BJ (cell line): Measurements from ENCODE around the gene TYMS. TPM values are rescaled to one million over a fixed set of nuclear protein-coding genes. Genes with fewer than 3 reads are reported as not detected.

Experiments
- CTCF ChIA-PET: fragments of 350-600 bp; formaldehyde crosslinking; extraction: SDS; loops from one replicate; lab custom pipeline; 2021; ENCODE audit warnings: antibody characterized with exemption, inconsistent platforms; lab: Yijun Ruan, JAX
- POLR2A ChIA-PET: fragments of 300-600 bp; sonication (Branson Sonifier 250); formaldehyde crosslinking; extraction: SDS; loops from one replicate; lab custom pipeline; 2021; ENCODE audit warnings: antibody characterized with exemption; lab: Charles Lee
- DNase-seq: peaks from one replicate; pipeline ENCODE4 v3.0.0-alpha.2; 2011; ENCODE audit warnings: low read depth
- H3K27me3 ChIP-seq: 2 replicates; pipeline ENCODE4 v1.6.0; 2011; ENCODE audit warnings: low read length; ENCODE audit not compliant: control insufficient read depth, insufficient read depth
- H3K36me3 ChIP-seq: 2 replicates; pipeline ENCODE4 v1.5.1; 2011; ENCODE audit warnings: low read length; ENCODE audit not compliant: control insufficient read depth, insufficient read depth
- H3K4me3 ChIP-seq: 2 replicates; pipeline ENCODE4 v1.5.1; 2011; ENCODE audit warnings: low read depth, mild to moderate bottlenecking, control low read depth, low read length
- polyA plus RNA-seq: library from polyadenylated mRNA; depleted of rRNA; stranded (reverse); fragments of >200 nt; gene quantifications from 2 replicates; pipeline ENCODE4 v1.2.3, GENCODE V29; 2011
- TF ChIP-seq, protein P1 (sequence below): IDR thresholded peaks from 2 replicates; pipeline ENCODE4 v1.5.1; 2011; ENCODE audit warnings: low read depth, mild to moderate bottlenecking, control low read depth, inconsistent platforms, low read length, moderate library complexity; ENCODE audit not compliant: insufficient read depth

Gene TYMS
- polyA plus RNA-seq, 1 experiment = 146 TPM

DNA sequence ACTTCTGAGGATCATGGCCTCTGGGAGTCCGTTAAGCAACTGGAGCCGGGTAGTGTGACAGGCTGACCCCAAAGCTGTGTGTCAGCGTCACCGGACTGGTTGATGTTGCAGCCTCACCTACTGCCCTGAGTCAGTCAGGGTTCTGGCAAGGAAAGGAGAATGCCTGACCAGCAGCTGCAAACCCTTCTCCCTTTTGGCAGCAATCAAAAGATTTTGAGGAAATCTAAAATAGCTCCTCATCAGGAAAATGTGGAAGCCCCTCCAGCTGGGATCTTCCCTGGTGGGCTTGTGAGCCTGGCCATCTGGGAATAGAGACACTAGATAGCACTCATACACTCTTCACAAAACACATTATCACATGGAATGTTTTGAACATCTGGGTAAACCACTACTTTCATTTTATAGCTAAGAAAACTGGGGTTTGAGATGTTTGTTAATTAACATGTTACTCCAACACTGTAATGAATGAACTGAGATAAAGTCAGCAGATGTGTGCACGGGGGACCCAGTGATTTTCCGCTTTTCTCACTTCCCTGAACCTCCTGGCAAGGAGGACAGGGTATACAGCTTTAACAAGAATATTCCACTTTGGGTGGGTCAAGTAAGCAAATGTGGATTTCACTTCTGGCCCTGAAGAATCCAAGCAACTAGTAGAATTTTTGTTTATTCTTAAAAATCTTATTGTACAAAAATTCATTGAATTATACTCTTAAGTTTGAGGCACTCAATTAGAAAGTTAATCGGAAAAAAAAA lies 36.0 kb upstream of the TYMS start:
- Histone ChIP-seq H3K4me3 (no peak overlapping the region), H3K27me3 (no peaks in the 10 kb centered on the region; the same call in none of the 2 replicates), H3K36me3 (no peaks in the 10 kb centered on the region)
- CTCF ChIA-PET = interaction anchor here (1.0 to 6.0 kb wide), 5 partner anchors 8 to 328 kb away, joined by 3 to 65 read pairs (median 7); no protein-coding TSS in a partner anchor
- POLR2A ChIA-PET = no interaction called here
- no peak for DNase-seq
- TF ChIP-seq, protein P1, sequence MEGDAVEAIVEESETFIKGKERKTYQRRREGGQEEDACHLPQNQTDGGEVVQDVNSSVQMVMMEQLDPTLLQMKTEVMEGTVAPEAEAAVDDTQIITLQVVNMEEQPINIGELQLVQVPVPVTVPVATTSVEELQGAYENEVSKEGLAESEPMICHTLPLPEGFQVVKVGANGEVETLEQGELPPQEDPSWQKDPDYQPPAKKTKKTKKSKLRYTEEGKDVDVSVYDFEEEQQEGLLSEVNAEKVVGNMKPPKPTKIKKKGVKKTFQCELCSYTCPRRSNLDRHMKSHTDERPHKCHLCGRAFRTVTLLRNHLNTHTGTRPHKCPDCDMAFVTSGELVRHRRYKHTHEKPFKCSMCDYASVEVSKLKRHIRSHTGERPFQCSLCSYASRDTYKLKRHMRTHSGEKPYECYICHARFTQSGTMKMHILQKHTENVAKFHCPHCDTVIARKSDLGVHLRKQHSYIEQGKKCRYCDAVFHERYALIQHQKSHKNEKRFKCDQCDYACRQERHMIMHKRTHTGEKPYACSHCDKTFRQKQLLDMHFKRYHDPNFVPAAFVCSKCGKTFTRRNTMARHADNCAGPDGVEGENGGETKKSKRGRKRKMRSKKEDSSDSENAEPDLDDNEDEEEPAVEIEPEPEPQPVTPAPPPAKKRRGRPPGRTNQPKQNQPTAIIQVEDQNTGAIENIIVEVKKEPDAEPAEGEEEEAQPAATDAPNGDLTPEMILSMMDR = no peak

DNA sequence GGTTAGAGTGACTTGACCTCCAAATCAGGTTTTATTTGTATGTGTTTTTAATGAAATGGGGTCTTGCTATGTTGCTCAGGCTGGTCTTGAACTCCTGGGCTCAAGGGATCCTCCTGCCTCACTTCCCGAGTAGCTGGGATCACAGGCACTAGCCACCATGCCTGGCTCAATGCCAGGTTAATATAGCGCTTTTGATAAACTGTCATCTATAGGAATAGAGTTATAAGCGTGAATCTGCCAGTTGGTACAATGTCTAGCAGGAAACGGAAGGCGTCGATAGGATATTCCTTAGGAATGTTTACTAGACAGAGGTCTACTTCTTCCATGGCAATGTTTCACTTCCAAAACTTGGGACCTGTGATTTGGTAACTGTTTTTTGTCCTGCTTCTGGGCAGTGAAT lies 35.2 kb upstream of the TYMS start:
- ChIA-PET POLR2A (interaction anchor here (0.5 kb wide), 1 partner anchor 195 kb away, joined by 3 read pairs; no protein-coding TSS in a partner anchor), CTCF (interaction anchor here (2.5 to 6.0 kb wide), 4 partner anchors 10 to 329 kb away, joined by 7 to 65 read pairs (median 24); no protein-coding TSS in a partner anchor)
- no peaks in the 10 kb centered on the region; the same call in none of the 2 replicates for H3K27me3 ChIP-seq
- H3K36me3 ChIP-seq = no peaks in the 10 kb centered on the region
- no peak overlapping the region for H3K4me3 ChIP-seq
- TF ChIP-seq, protein P1 = no peak
- no peak for DNase-seq

DNA sequence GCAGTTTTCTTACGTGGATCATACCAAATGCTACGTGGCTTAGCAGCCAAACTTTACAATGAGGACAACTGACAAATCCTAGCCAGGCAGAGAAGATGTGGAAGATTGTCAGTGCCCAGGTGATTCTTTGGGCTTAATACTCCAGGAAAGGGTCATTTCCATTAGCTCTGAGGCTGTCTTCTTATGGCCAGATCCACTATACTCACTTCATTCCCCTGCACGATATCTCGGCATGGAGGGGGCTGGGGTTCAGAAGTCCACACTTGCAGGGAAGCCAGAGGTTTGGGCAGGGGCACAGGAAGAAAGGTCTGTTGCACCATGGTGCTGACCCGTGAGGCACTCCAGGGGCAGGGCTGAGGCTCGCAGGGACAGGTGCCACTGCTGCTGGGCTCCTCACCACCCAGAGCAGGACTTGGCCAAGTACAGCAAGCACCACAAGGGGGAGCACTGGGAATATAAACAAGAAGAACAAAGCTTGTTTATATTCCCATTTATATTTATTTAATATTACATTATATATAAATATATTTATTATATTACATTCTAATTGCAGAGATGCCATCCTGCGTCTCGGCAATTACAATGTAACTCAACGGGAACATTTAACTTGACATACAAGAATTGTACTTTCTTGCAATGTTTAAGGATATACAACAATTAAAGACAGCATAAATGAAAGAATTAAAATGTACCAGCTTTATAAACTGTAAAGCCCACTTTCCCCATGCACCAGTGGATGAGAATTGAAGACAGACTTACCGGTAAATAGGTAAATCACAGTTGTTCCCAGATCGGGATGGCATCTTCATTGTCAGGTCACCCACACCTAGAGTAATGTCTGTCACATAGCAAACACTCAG lies 33.5 kb upstream of the TYMS start:
- ChIA-PET POLR2A (no interaction called here), CTCF (interaction anchor here (0.6 to 6.0 kb wide), 41 partner anchors 9 to 455 kb away, joined by 3 to 134 read pairs (median 4); partner anchors contain the start of gene ENOSF1)
- no peak for DNase-seq
- TF ChIP-seq, protein P1 = peak; percentile 80
- Histone ChIP-seq H3K27me3 (no peaks in the 10 kb centered on the region; the same call in none of the 2 replicates), H3K36me3 (no peaks in the 10 kb centered on the region), H3K4me3 (no peak overlapping the region)

DNA sequence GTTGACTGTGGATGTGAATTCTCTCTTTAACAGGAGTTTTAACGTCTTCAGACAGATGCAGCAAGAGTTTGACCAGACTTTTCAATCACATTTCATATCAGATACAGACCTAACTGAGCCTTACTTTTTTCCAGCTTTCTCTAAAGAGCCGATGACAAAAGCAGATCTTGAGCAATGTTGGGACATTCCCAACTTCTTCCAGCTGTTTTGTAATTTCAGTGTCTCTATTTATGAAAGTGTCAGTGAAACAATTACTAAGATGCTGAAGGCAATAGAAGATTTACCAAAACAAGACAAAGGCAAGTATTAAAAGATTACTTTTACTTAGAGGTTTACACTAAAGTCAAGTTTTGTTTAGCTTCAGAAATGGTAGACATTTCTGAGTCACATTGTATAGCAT lies 30.2 kb upstream of the TYMS start:
- no peak overlapping the region for H3K4me3 ChIP-seq
- DNase-seq = no peak
- TF ChIP-seq, protein P1 = no peak
- CTCF ChIA-PET = interaction anchor here (1.0 to 6.0 kb wide), 7 partner anchors 10 to 212 kb away, joined by 3 to 134 read pairs (median 3); no protein-coding TSS in a partner anchor
- H3K36me3 ChIP-seq = no peaks in the 10 kb centered on the region
- no peaks in the 10 kb centered on the region; the same call in none of the 2 replicates for H3K27me3 ChIP-seq
- POLR2A ChIA-PET = no interaction called here
